ENCODE measurements around the gene PIAS3.
"Not testable (repeated sequence)": the region's sequence is repeated elsewhere in the genome, so short reads cannot be mapped to it uniquely, and the experiment has no call there.

PIAS3 gene

GRCh38 chr1:145845514-145846161 is 13.2 kb downstream of the PIAS3 start, which contains the start of gene NUDT17:
TSS of gene NUDT17 (plus strand) at chr1:145845630. CDS start at chr1:145845641, 11 bp downstream.
- peak; percentile 93 for TF ChIP-seq CTCF (IDR thresholded peaks at IDR 0.05; ENCODE audit: insufficient read depth, low read depth, low read length, missing control alignments)
- H3K4me3 ChIP-seq (ENCODE audit: low read length) = peak within 1 kb of the TSS; percentile 57
- DNase-seq (ENCODE audit: low read depth) = peak; percentile 70

DNA sequence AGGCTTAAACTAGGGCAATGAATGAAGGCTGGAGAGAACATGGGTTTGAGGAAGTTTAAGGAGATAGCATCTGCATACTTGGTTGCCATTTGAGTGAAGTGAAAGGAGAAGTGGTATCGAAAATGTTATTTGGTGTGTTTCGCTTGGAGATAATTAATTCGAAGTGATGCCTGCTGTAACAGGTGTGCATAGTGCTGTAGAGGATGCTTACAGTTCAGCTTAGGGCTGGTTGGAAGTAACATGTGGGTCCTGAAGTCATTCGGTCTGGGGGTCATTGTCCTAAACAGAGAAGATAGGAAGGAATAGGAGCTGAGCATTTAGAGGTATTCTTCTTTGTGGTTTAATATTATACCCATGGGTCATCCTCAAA is 13.8 kb downstream of the PIAS3 start:
- no peak for TF ChIP-seq CTCF (IDR thresholded peaks at IDR 0.05; ENCODE audit: insufficient read depth, low read depth, low read length, missing control alignments)
- peak; percentile 4 for DNase-seq (ENCODE audit: low read depth)

DNA sequence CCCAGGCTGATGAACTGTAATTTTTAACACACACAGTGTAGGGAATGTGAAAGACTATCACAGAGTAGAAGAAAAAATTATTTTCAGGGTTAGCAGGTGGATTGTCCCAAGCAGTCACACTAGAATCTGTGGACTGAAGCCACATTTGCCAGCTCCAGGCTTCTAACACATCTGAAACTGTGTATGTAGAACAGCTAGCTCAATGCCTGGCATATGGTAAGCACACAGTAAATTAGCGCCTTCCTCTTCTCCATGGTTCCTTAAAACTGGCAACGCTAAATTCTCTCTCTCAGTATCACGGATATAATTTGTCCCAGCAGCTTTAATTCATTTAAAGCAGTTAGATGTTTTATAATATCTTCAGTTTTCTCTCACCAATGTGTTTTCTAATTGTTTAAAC is 15.8 kb downstream of the PIAS3 start:
- no peak overlapping the region for H3K4me3 ChIP-seq (ENCODE audit: low read length)
- no peak for DNase-seq (ENCODE audit: low read depth)
- TF ChIP-seq CTCF (IDR thresholded peaks at IDR 0.05; ENCODE audit: insufficient read depth, low read depth, low read length, missing control alignments) = no peak

More for the DNA sequence above, 13.8 kb downstream of the PIAS3 start:
- H3K4me3 ChIP-seq (ENCODE audit: low read length) = peak overlapping the region; percentile 57

DNA sequence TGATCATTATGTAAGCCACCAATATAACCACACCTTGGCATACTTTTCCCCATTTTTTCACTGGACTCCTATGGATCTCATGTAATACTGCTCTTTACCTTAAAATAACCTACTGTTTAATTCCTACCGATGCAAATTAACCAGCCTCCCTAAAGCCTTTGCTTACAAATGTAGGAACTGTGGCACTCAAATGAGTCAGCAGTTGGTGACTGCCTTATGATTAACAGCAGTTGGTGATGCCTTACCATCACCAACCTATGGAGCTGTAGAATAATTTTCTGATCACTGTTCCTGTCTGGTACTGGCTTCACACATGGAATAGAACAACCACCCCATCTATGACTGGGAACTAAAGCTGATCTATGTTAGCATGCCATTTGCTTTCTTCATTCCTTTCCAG is 21.2 kb downstream of the PIAS3 start:
- peak; percentile 34 for DNase-seq (ENCODE audit: low read depth)
- TF ChIP-seq CTCF (IDR thresholded peaks at IDR 0.05; ENCODE audit: insufficient read depth, low read depth, low read length, missing control alignments) = no peak
- H3K4me3 ChIP-seq (ENCODE audit: low read length) = no peak overlapping the region

- not testable (repeated sequence) for H3K4me3 ChIP-seq (ENCODE audit: low read length); DNase-seq (ENCODE audit: low read depth)
Measured at GRCh38 chr1:145830810-145831209, 28.1 kb downstream of the PIAS3 start.

DNA sequence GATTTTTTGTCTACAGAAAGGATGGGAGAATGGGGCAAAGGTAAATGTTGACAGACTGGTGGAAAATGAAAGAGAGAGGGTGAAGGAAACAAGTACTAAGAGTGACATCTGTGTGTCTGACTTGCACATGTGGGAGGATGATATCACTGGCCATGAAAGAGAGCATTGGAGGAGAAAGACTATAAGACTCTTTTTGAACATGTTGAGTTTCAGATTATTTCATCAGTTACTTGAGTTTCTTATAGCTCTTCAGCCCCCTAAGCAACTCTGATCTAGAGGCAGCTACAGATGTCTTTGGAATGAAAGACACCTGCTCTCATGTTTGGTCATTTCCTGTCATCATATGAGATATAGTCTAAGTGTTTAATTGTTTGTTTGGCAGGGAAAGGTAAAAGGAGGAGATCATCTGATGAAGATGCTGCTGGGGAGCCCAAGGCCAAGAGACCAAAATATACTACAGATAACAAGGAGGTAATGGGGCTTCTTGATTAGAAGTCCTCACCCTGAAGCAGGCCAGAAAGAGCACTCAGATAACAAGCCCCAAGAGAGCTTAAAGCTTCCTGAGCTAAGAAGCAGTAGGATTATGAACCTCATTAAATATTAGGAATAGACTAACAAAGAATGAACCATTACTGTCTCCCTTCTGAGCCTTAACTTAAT is 30.4 kb downstream of the PIAS3 start:
- no peak for DNase-seq (ENCODE audit: low read depth)
- no peak overlapping the region for H3K4me3 ChIP-seq (ENCODE audit: low read length)
- TF ChIP-seq CTCF (IDR thresholded peaks at IDR 0.05; ENCODE audit: insufficient read depth, low read depth, low read length, missing control alignments) = no peak

GRCh38 chr1:145827966-145828365 is 30.9 kb downstream of the PIAS3 start:
- no peak for DNase-seq (ENCODE audit: low read depth)
- no peak overlapping the region for H3K4me3 ChIP-seq (ENCODE audit: low read length)
- TF ChIP-seq CTCF (IDR thresholded peaks at IDR 0.05; ENCODE audit: insufficient read depth, low read depth, low read length, missing control alignments) = no peak
